ENCODE measurements around the gene GPC6.

- TF ChIP-seq POLR2A (IDR thresholded peaks at IDR 0.05), result no peak
- no peak for TF ChIP-seq CTCF (IDR thresholded peaks at IDR 0.05)
Measured at GRCh38 chr13:94415500-94416237, 1189.1 kb downstream of the GPC6 start.

Measured in suprapubic skin (tissue), 3 donors.